DMS153 treated with DMSO at 0.1 percent for 48 hours (cell line): ENCODE measurements around the gene HBG1.

Experiments used
- DNase-seq: peaks from one replicate; lab custom pipeline; 2025; ENCODE audit not compliant: unreplicated experiment; lab: John Stamatoyannopoulos, UW

HBG1 gene

GRCh38 chr11:5247472-5248192, 2.0 kb downstream of the HBG1 start:
- DNase-seq, result no peak

GRCh38 chr11:5246772-5247471, 2.7 kb downstream of the HBG1 start:
- DNase-seq, result no peak

GRCh38 chr11:5245155-5245554, 4.5 kb downstream of the HBG1 start:
- no peak for DNase-seq

- no peak for DNase-seq
Observed at GRCh38 chr11:5243816-5244180, 5.9 kb downstream of the HBG1 start.

- DNase-seq, result no peak
Observed at GRCh38 chr11:5242933-5243815, 6.5 kb downstream of the HBG1 start.

- DNase-seq, result no peak
Observed at GRCh38 chr11:5242208-5242607, 7.4 kb downstream of the HBG1 start.

GRCh38 chr11:5241458-5241857, 8.2 kb downstream of the HBG1 start:
- no peak for DNase-seq

- no peak for DNase-seq
Observed at GRCh38 chr11:5240458-5240857, 9.2 kb downstream of the HBG1 start.

- DNase-seq, result no peak
Observed at GRCh38 chr11:5240056-5240455, 9.6 kb downstream of the HBG1 start.

- DNase-seq, result no peak
Observed at GRCh38 chr11:5239046-5239445, 10.6 kb downstream of the HBG1 start.

- DNase-seq, result no peak
Observed at GRCh38 chr11:5238486-5238885, 11.2 kb downstream of the HBG1 start.

- no peak for DNase-seq
Observed at GRCh38 chr11:5237420-5237819, 12.2 kb downstream of the HBG1 start.

GRCh38 chr11:5235364-5236095, 14.1 kb downstream of the HBG1 start:
- no peak for DNase-seq

- DNase-seq, result no peak
Observed at GRCh38 chr11:5234381-5234834, 15.2 kb downstream of the HBG1 start, which contains the start of gene HBD. Gene HBD, minus strand, starts transcription at chr11:5234483. Its CDS starts 50 bp downstream, at chr11:5234433.

GRCh38 chr11:5233307-5233706, 16.4 kb downstream of the HBG1 start:
- no peak for DNase-seq

- no peak for DNase-seq
Observed at GRCh38 chr11:5232821-5233220, 16.8 kb downstream of the HBG1 start.

- DNase-seq, result no peak
Observed at GRCh38 chr11:5232176-5232575, 17.5 kb downstream of the HBG1 start.

GRCh38 chr11:5231111-5231510, 18.5 kb downstream of the HBG1 start:
- DNase-seq, result no peak

GRCh38 chr11:5230266-5230665, 19.4 kb downstream of the HBG1 start:
- DNase-seq, result no peak

GRCh38 chr11:5229796-5230195, 19.9 kb downstream of the HBG1 start:
- DNase-seq, result no peak

GRCh38 chr11:5229356-5229755, 20.3 kb downstream of the HBG1 start:
- no peak for DNase-seq
